IPS DF 6.9 (cell line): ENCODE measurements around the gene XRCC1.
"Not testable (repeated sequence)": the region's sequence is repeated elsewhere in the genome, so short reads cannot be mapped to it uniquely, and the experiment has no call there.

Experiments
- DNase-seq: peaks from one replicate; pipeline ENCODE4 v3.0.0-alpha.2; 2013; ENCODE audit warnings: low read depth, low spot score
- H3K27ac ChIP-seq: one replicate; pipeline ENCODE4 v1.5.1; 2013; ENCODE audit warnings: low read length, control low read depth
- H3K27me3 ChIP-seq: 2 replicates; pipeline ENCODE4 v1.6.1; 2013; ENCODE audit warnings: mild to moderate bottlenecking, low read length; ENCODE audit not compliant: control insufficient read depth, insufficient read depth
- H3K36me3 ChIP-seq: 2 replicates; pipeline ENCODE4 v1.6.1; 2013; ENCODE audit warnings: low read length; ENCODE audit not compliant: control insufficient read depth, insufficient read depth
- H3K4me1 ChIP-seq: 2 replicates; pipeline ENCODE4 v1.6.1; 2013; ENCODE audit warnings: low read length; ENCODE audit not compliant: control insufficient read depth, insufficient read depth
- H3K4me3 ChIP-seq: 2 replicates; pipeline ENCODE4 v1.5.1; 2013; ENCODE audit warnings: mild to moderate bottlenecking, low read length
- H3K9me3 ChIP-seq: 2 replicates; pipeline ENCODE4 v1.6.1; 2013; ENCODE audit warnings: low read length, inconsistent platforms; ENCODE audit not compliant: control insufficient read depth, insufficient read depth
- WGBS: extraction: QIAGEN DNeasy Blood & Tissue Kit; methylation state at CpG from one replicate; pipeline ENCODE4 v1.1.7; 2013; ENCODE audit warnings: mixed read lengths, missing lambda C conversion rate; ENCODE audit not compliant: insufficient read length, insufficient coverage; 5-methylcytosine and 5-hydroxymethylcytosine counted together

XRCC1 gene

DNA sequence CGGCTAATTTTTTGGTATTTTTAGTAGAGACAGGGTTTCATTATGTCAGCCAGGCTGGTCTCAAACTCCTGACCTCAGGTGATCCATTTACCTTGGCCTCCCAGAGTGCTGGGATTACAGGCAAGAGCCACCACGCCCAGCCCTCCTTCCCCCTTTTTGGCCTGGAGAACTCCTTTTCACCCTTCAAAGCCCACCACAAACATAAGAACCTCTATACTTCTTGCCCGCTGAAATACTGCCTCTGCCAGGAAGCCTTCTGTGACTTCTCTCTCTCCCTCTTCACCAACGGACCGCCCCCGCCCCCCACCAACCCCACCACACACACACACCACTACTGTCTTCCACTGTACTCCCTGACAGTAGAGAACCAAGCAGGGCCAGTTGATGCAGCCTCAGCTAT, 41.6 kb upstream of the XRCC1 start:
- Histone ChIP-seq H3K4me3 (no peak overlapping the region), H3K27me3 (no peaks in the 10 kb centered on the region), H3K36me3 (no peaks in the 10 kb centered on the region), H3K9me3 (no peaks in the 10 kb centered on the region), H3K27ac (no peak overlapping the region), H3K4me1 (peaks cover 2% of the 10 kb centered on the region; the same call in 1 of the 2 replicates)
- no CpG with 5 or more reads among the region's 6 CpGs for WGBS
- no peak for DNase-seq

DNA sequence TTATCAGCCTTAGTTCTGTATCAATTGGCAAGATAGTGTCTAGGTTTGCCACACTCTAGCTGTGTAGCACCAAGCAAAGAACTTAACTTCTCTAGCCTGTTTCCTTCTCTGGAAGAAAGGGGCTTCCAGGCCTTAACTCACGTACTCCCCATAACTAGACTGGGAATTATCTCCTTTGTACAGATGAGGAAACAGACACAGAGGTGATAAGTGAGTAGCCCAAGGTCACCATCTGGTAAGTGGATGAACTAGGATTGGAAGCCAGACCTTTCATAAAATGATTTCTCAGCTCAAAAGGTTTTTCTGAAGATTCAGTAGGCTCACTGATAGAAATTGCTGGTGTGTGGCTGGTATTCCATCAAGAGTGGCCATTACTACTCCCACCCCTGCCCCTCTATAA, 41.0 kb upstream of the XRCC1 start:
- Histone ChIP-seq H3K27ac (no peak overlapping the region), H3K27me3 (no peaks in the 10 kb centered on the region), H3K4me3 (no peak overlapping the region), H3K9me3 (no peaks in the 10 kb centered on the region), H3K4me1 (peaks cover 2% of the 10 kb centered on the region; the same call in 1 of the 2 replicates), H3K36me3 (no peaks in the 10 kb centered on the region)
- DNase-seq, result no peak
- WGBS, result no CpG with 5 or more reads among the region's 1 CpG

GRCh38 chr19:43612374-43612773, 37.0 kb upstream of the XRCC1 start:
- H3K9me3 ChIP-seq, result no peaks in the 10 kb centered on the region
- H3K36me3 ChIP-seq, result no peaks in the 10 kb centered on the region; the same call in 1 of the 2 replicates
- WGBS, result no CpG with 5 or more reads among the region's 12 CpGs
- H3K4me3 ChIP-seq, result no peak overlapping the region
- H3K27ac ChIP-seq, result no peak overlapping the region
- no peaks in the 10 kb centered on the region for H3K4me1 ChIP-seq
- no peaks in the 10 kb centered on the region for H3K27me3 ChIP-seq
- no peak for DNase-seq

- no peaks in the 10 kb centered on the region for H3K27me3 ChIP-seq
- no CpG with 5 or more reads among the region's 3 CpGs for WGBS
- no peak within 1 kb of the TSS for H3K27ac ChIP-seq
- H3K36me3 ChIP-seq, result no peaks in the 10 kb centered on the region; the same call in 1 of the 2 replicates
- H3K9me3 ChIP-seq, result no peaks in the 10 kb centered on the region
- no peaks in the 10 kb centered on the region for H3K4me1 ChIP-seq
- DNase-seq, result no peak
- no peak within 1 kb of the TSS for H3K4me3 ChIP-seq
Observed at GRCh38 chr19:43611788-43612187, 36.5 kb upstream of the XRCC1 start, which contains the start of gene SRRM5. Gene SRRM5 (plus strand): TSS chr19:43612088. CDS start chr19:43612122, 34 bp downstream.

DNA sequence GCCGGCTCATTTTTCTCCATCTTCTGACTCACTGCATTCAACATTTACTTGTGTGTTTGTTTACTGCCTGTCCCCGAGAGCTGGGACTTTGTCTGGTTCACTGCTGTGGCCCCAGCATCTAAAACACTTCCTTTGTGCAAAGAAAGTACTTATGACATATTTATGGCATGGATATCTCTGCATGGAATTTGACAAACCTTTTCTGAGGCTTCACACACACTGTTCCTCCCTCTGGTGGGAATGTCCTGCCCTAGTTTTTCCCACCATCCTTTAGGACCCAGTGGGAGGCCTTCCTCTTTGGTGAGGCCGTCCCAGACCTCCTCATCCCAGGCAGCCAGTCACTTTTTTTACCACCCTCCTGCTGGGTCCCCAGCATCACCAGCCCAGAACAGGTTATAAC, 35.2 kb upstream of the XRCC1 start:
- WGBS, result no CpG with 5 or more reads among the region's 3 CpGs

GRCh38 chr19:43609872-43610271, 34.5 kb upstream of the XRCC1 start:
- no peak for DNase-seq
- no peak overlapping the region for H3K4me3 ChIP-seq

More for the DNA sequence above, 35.2 kb upstream of the XRCC1 start:
- DNase-seq, result no peak
- Histone ChIP-seq H3K27ac (no peak overlapping the region), H3K9me3 (no peaks in the 10 kb centered on the region), H3K36me3 (no peaks in the 10 kb centered on the region; the same call in 1 of the 2 replicates), H3K4me1 (no peaks in the 10 kb centered on the region), H3K4me3 (no peak overlapping the region), H3K27me3 (no peaks in the 10 kb centered on the region)

GRCh38 chr19:43607238-43608205, 32.2 kb upstream of the XRCC1 start:
- no peak for DNase-seq
- H3K9me3 ChIP-seq, result no peaks in the 10 kb centered on the region
- no peaks in the 10 kb centered on the region for H3K4me1 ChIP-seq
- no peak overlapping the region for H3K4me3 ChIP-seq
- no peaks in the 10 kb centered on the region for H3K27me3 ChIP-seq
- no peaks in the 10 kb centered on the region; the same call in 1 of the 2 replicates for H3K36me3 ChIP-seq
- no peak overlapping the region for H3K27ac ChIP-seq
- WGBS, result no CpG with 5 or more reads among the region's 28 CpGs

More at GRCh38 chr19:43609872-43610271, 34.5 kb upstream of the XRCC1 start:
- no peak overlapping the region for H3K27ac ChIP-seq
- WGBS, result no CpG with 5 or more reads among the region's 7 CpGs
- no peaks in the 10 kb centered on the region for H3K27me3 ChIP-seq
- H3K4me1 ChIP-seq, result no peaks in the 10 kb centered on the region
- H3K36me3 ChIP-seq, result no peaks in the 10 kb centered on the region; the same call in 1 of the 2 replicates
- H3K9me3 ChIP-seq, result no peaks in the 10 kb centered on the region

DNA sequence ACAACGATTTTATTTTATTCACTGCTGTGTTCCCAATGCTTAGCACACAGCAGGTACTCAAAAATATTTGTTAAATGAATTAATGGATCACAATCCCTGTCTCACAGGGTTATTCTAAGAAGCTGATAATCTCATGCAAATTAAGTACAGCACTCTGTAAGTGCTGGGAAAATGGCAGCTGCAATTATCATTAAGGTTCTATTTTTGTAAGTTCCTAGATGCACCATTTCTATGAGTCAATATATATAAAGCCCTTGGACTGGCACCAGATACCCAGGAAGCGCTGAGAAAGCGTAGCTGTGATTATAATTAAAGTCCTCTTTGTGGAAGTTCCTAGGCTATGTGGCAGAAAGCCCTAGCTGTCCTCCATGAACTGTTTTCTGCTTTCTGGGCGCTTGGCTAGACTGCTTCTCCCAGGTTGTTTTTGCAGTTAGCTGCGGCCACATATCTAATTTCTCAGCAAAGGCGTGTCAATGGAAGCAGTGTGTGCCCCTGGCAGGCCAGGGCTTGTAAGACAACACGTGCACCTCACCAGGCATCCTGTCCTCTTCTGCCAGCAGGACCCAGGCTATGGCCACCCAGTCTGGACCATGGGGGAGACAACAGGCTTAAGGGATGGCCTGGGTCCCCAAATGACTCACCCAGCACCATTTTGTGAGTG, 31.4 kb upstream of the XRCC1 start:
- Histone ChIP-seq H3K27ac (no peak overlapping the region), H3K4me3 (no peak overlapping the region), H3K36me3 (no peaks in the 10 kb centered on the region; the same call in 1 of the 2 replicates), H3K4me1 (no peaks in the 10 kb centered on the region), H3K27me3 (no peaks in the 10 kb centered on the region), H3K9me3 (no peaks in the 10 kb centered on the region)
- no CpG with 5 or more reads among the region's 7 CpGs for WGBS
- DNase-seq, result no peak

GRCh38 chr19:43605875-43606568, 30.7 kb upstream of the XRCC1 start:
- H3K4me3 ChIP-seq, result no peak overlapping the region
- WGBS, result no CpG with 5 or more reads among the region's 7 CpGs
- H3K4me1 ChIP-seq, result no peaks in the 10 kb centered on the region
- H3K9me3 ChIP-seq, result no peaks in the 10 kb centered on the region
- H3K36me3 ChIP-seq, result no peaks in the 10 kb centered on the region; the same call in 1 of the 2 replicates
- H3K27me3 ChIP-seq, result no peaks in the 10 kb centered on the region
- no peak overlapping the region for H3K27ac ChIP-seq
- DNase-seq, result no peak

- H3K27me3 ChIP-seq, H3K27ac ChIP-seq, H3K4me1 ChIP-seq, DNase-seq, H3K36me3 ChIP-seq, H3K4me3 ChIP-seq, H3K9me3 ChIP-seq: not testable (repeated sequence)
- WGBS, result no CpG with 5 or more reads among the region's 5 CpGs
Observed at GRCh38 chr19:43600326-43600725, 25.0 kb upstream of the XRCC1 start.
